GM23338 (cell line): Measurements from ENCODE around the gene SPAAR. TPM values are rescaled to one million over a fixed set of nuclear protein-coding genes. Genes with fewer than 3 reads are reported as not detected.

Experiments used
- ATAC-seq: fragments of 200-7000 bp; cut with Tn5 transposase; 3 replicates; pipeline ENCODE4 v1.9.1; 2020
- DNase-seq: peaks from one replicate; pipeline ENCODE4 v3.0.0-alpha.2; 2015; ENCODE audit warnings: low spot score
- H2AFZ ChIP-seq: fragments of 200-600 bp; sonication (generic); 2 replicates; pipeline ENCODE4 v1.8.0; 2016; ENCODE audit warnings: antibody characterized with exemption, mild to moderate bottlenecking, moderate library complexity
- H3F3A ChIP-seq: fragments of 200-600 bp; sonication (generic); replicated peaks from 2 replicates; pipeline ENCODE4 v1.8.0; 2017; ENCODE audit warnings: antibody characterized with exemption, mixed run types, low read depth
- H3K27ac ChIP-seq: fragments of 200-600 bp; sonication (generic); 2 replicates; pipeline ENCODE4 v1.6.1; 2016; ENCODE audit warnings: low read depth
- H3K27me3 ChIP-seq: fragments of 200-600 bp; sonication (generic); 2 replicates; pipeline ENCODE4 v1.8.0; 2016; ENCODE audit warnings: mild to moderate bottlenecking, mixed run types, moderate library complexity; ENCODE audit not compliant: insufficient read depth
- H3K36me3 ChIP-seq: fragments of 200-600 bp; sonication (generic); 2 replicates; pipeline ENCODE4 v1.8.0; 2016; ENCODE audit warnings: mild to moderate bottlenecking; ENCODE audit not compliant: insufficient read depth
- H3K4me1 ChIP-seq: fragments of 200-600 bp; sonication (generic); 2 replicates; pipeline ENCODE4 v1.8.0; 2016; ENCODE audit warnings: mild to moderate bottlenecking, moderate library complexity; ENCODE audit not compliant: insufficient read depth
- H3K4me2 ChIP-seq: fragments of 200-600 bp; sonication (generic); 2 replicates; pipeline ENCODE4 v1.7.1; 2017; ENCODE audit warnings: mixed run types
- H3K4me3 ChIP-seq: fragments of 200-600 bp; sonication (generic); 2 replicates; pipeline ENCODE4 v1.6.1; 2016; ENCODE audit warnings: mixed run types
- H3K79me2 ChIP-seq: fragments of 200-600 bp; sonication (generic); replicated peaks from 2 replicates; pipeline ENCODE4 v1.8.0; 2017; ENCODE audit warnings: mild to moderate bottlenecking; ENCODE audit not compliant: insufficient read depth
- H3K9me2 ChIP-seq: fragments of 200-600 bp; sonication (generic); 2 replicates; pipeline ENCODE4 v1.8.0; 2017; ENCODE audit not compliant: insufficient read depth
- H4K20me1 ChIP-seq: fragments of 200-600 bp; sonication (generic); replicated peaks from 2 replicates; pipeline ENCODE4 v1.8.0; 2017; ENCODE audit warnings: mild to moderate bottlenecking; ENCODE audit not compliant: insufficient read depth
- H3K27ac Mint-ChIP-seq: 2 replicates; pipeline ENCODE4 v1.8.0; 2020; ENCODE audit warnings: inconsistent platforms, mild to moderate bottlenecking, moderate library complexity, mixed read lengths
- H3K27me3 Mint-ChIP-seq: 3 replicates; pipeline ENCODE4 v1.8.0; 2022; ENCODE audit warnings: low read depth, mild to moderate bottlenecking, moderate library complexity, mixed read lengths, inconsistent platforms; ENCODE audit not compliant: insufficient read depth, poor library complexity
- H3K36me3 Mint-ChIP-seq: 3 replicates; pipeline ENCODE4 v1.8.0; 2021; ENCODE audit warnings: low read depth, mild to moderate bottlenecking, inconsistent platforms, moderate library complexity, mixed read lengths
- H3K4me1 Mint-ChIP-seq: 3 replicates; pipeline ENCODE4 v1.8.0; 2020; ENCODE audit warnings: mild to moderate bottlenecking, inconsistent platforms, mixed read lengths
- H3K4me3 Mint-ChIP-seq: 3 replicates; pipeline ENCODE4 v1.8.0; 2021; ENCODE audit warnings: moderate library complexity, mild to moderate bottlenecking, inconsistent platforms, mixed read lengths
- H3K9me3 Mint-ChIP-seq: 3 replicates; pipeline ENCODE4 v1.8.0; 2020; ENCODE audit warnings: moderate library complexity, mild to moderate bottlenecking, inconsistent platforms, mixed read lengths
- CREB1 ChIP-seq: fragments of 250-450 bp; sonication (Bioruptor Pico); IDR thresholded peaks from 2 replicates; pipeline ENCODE4 v1.5.0; 2020; ENCODE audit warnings: low read depth, mild to moderate bottlenecking, moderate library complexity
- CTCF ChIP-seq, 2 experiments: fragments of 200-600 bp in 1 of 2; sonication (generic) in 1 of 2; conservative IDR thresholded peaks; 2 replicates each; pipeline versions ENCODE4 v1.5.1 to v1.6.1; 2016 to 2017; ENCODE audit warnings: antibody characterized with exemption in 2 of 2, low read depth in 2 of 2, mild to moderate bottlenecking in 2 of 2, moderate library complexity in 1 of 2
- ETS1 ChIP-seq: IDR thresholded peaks from 2 replicates; pipeline ENCODE4 v1.6.1; 2016; ENCODE audit warnings: antibody characterized with exemption
- EZH2 ChIP-seq: fragments of 200-600 bp; sonication (generic); IDR thresholded peaks from one replicate; pipeline ENCODE4 v1.8.0; 2017; ENCODE audit warnings: antibody characterized with exemption, mild to moderate bottlenecking, low read depth; ENCODE audit not compliant: unreplicated experiment
- EZH2phosphoT487 ChIP-seq: fragments of 200-600 bp; sonication (generic); IDR thresholded peaks from one replicate; pipeline ENCODE4 v1.8.1; 2018; ENCODE audit warnings: antibody characterized with exemption; ENCODE audit not compliant: unreplicated experiment
- JUNB ChIP-seq: IDR thresholded peaks from one replicate; pipeline ENCODE4 v1.6.1; 2016; ENCODE audit warnings: antibody characterized with exemption; ENCODE audit not compliant: unreplicated experiment
- NANOG ChIP-seq: IDR thresholded peaks from 2 replicates; pipeline ENCODE4 v1.6.1; 2016; ENCODE audit warnings: antibody characterized with exemption, borderline replicate concordance
- POLR2AphosphoS5 ChIP-seq: IDR thresholded peaks from 2 replicates; pipeline ENCODE4 v1.6.1; 2016; ENCODE audit warnings: antibody characterized with exemption, low read depth
- REST ChIP-seq: IDR thresholded peaks from one replicate; pipeline ENCODE4 v1.6.1; 2018; ENCODE audit warnings: antibody characterized with exemption; ENCODE audit not compliant: unreplicated experiment
- STAT1 ChIP-seq: IDR thresholded peaks from one replicate; pipeline ENCODE4 v1.6.1; 2016; ENCODE audit warnings: antibody characterized with exemption; ENCODE audit not compliant: unreplicated experiment
- ZNF114 ChIP-seq: fragments of 250-450 bp; sonication (Bioruptor Pico); IDR thresholded peaks from 2 replicates; pipeline ENCODE4 v1.5.0; 2020; ENCODE audit warnings: mild to moderate bottlenecking, moderate library complexity
- ZNF331 ChIP-seq: fragments of 250-450 bp; sonication (Bioruptor Pico); IDR thresholded peaks from 2 replicates; pipeline ENCODE4 v1.5.0; 2020; ENCODE audit warnings: low read depth, mild to moderate bottlenecking, moderate library complexity
- ZNF462 ChIP-seq: fragments of 250-450 bp; sonication (Bioruptor Pico); IDR thresholded peaks from 2 replicates; pipeline ENCODE4 v1.5.0; 2020; ENCODE audit warnings: mild to moderate bottlenecking, moderate library complexity
- polyA plus RNA-seq: library from polyadenylated mRNA; unstranded; fragments of >200 nt; fragmentation: Nextera tagmentation; extraction: Ambion mirVana; gene quantifications from 2 replicates; pipeline ENCODE4 v1.2.1, GENCODE V29; 2016
- total RNA-seq: library from RNA; depleted of rRNA; stranded (reverse); fragments of >200 nt; shearing (Covaris generic); gene quantifications from 2 replicates; pipeline ENCODE4 v1.2.3, GENCODE V29; 2014

Gene SPAAR
- total and polyA plus RNA-seq, 2 experiments from 2014 or later: not detected

GRCh38 chr9:35864695-35865255 lies 44.5 kb upstream of the SPAAR start:
- Mint-ChIP-seq H3K36me3 (peaks cover under 1% of the 10 kb centered on the region; the same call in 1 of the 3 replicates), H3K4me1 (peaks cover 23% of the 10 kb centered on the region), H3K4me3 (no peak overlapping the region), H3K27ac (no peak overlapping the region), H3K9me3 (no peaks in the 10 kb centered on the region), H3K27me3 (peaks cover 14% of the 10 kb centered on the region)
- no peaks in the 10 kb centered on the region for H3F3A ChIP-seq
- peaks cover 14% of the 10 kb centered on the region; the same call in 1 of the 2 replicates for H3K4me1 ChIP-seq
- DNase-seq (no peak), ATAC-seq (peak; percentile 30; the same call in 2 of the 3 replicates)
- H3K4me2 ChIP-seq: no peak overlapping the region
- no peaks in the 10 kb centered on the region for H3K27me3 ChIP-seq
- no peaks in the 10 kb centered on the region for H3K36me3 ChIP-seq
- H2AFZ ChIP-seq: no peak overlapping the region
- no peaks in the 10 kb centered on the region for H3K79me2 ChIP-seq
- no peak overlapping the region for H3K27ac ChIP-seq
- H3K9me2 ChIP-seq: peaks cover 5% of the 10 kb centered on the region; the same call in 1 of the 2 replicates
- H3K4me3 ChIP-seq: no peak overlapping the region
- no peaks in the 10 kb centered on the region for H4K20me1 ChIP-seq
- no peak for TF ChIP-seq NANOG
- TF ChIP-seq EZH2: no peak
- no peak for TF ChIP-seq REST
- no peak for TF ChIP-seq STAT1
- TF ChIP-seq ZNF114 (CRISPR knock-in tag): no peak
- no peak for TF ChIP-seq EZH2phosphoT487
- TF ChIP-seq CTCF (conservative IDR thresholded peaks at IDR 0.05; ENCODE audit: low read depth in 2 of 2): no peak
- no peak for TF ChIP-seq ZNF331 (CRISPR knock-in tag)
- no peak for TF ChIP-seq JUNB
- TF ChIP-seq ZNF462 (CRISPR knock-in tag): no peak
- no peak for TF ChIP-seq CREB1
- TF ChIP-seq POLR2AphosphoS5: no peak
- TF ChIP-seq ETS1: no peak
